Endothelial cell of umbilical vein (primary cell): ENCODE measurements around the gene SYT11. TPM values are rescaled to one million over a fixed set of nuclear protein-coding genes. Genes with fewer than 3 reads are reported as not detected.
A peak's percentile ranks its signal among the peaks of the same experiment; 100 is the strongest.
"Not testable (repeated sequence)": the region's sequence is repeated elsewhere in the genome, so short reads cannot be mapped to it uniquely, and the experiment has no call there.

Experiments used
- BruUV-seq: library from RNA; stranded (reverse); fragments of 400-500 nt; replicated peaks from 2 replicates; lab custom pipeline; 2021; lab: Mats Ljungman, UMichigan
- CTCF ChIA-PET: fragments of 300-600, 350-600 bp; sonication (Branson Sonifier 250); formaldehyde crosslinking; loops from one replicate; lab custom pipeline; 2021; ENCODE audit warnings: antibody characterized with exemption, inconsistent platforms; lab: Charles Lee
- POLR2A ChIA-PET: fragments of 300-600, 350-600 bp; sonication (Branson Sonifier 250); formaldehyde crosslinking; loops from one replicate; lab custom pipeline; 2021; ENCODE audit warnings: antibody characterized with exemption, inconsistent platforms; lab: Charles Lee
- DNase-seq: peaks from one replicate; pipeline ENCODE4 v3.0.0-alpha.2; 2011; ENCODE audit warnings: low read depth, low spot score
- FAIRE-seq: peaks from 2 replicates; lab custom pipeline; 2011; peaks lifted over from hg19 to GRCh38; lab: Jason Lieb, UNC
- H2AFZ ChIP-seq: 2 replicates; pipeline ENCODE4 v1.6.0; 2012; ENCODE audit warnings: low read depth, low read length, control low read depth, inconsistent platforms
- H3K27ac ChIP-seq: 2 replicates; pipeline ENCODE4 v1.5.1; 2011; ENCODE audit warnings: low read depth, mild to moderate bottlenecking, control low read depth, low read length, moderate library complexity; ENCODE audit not compliant: insufficient read depth
- H3K27me3 ChIP-seq, 2 experiments: 2 replicates each; pipeline versions ENCODE4 v1.6.0 to v1.6.1; 2011; ENCODE audit warnings: low read length in 2 of 2, mixed read lengths in 1 of 2; ENCODE audit not compliant: control insufficient read depth in 2 of 2, insufficient read depth in 2 of 2
- H3K36me3 ChIP-seq, 2 experiments: 2 replicates in 1 of 2; 3 replicates in 1 of 2; pipeline ENCODE4 v1.5.1; 2011; ENCODE audit warnings: low read length in 2 of 2, mild to moderate bottlenecking in 1 of 2, moderate library complexity in 1 of 2; ENCODE audit not compliant: control insufficient read depth in 2 of 2, insufficient read depth in 2 of 2; ENCODE audit errors: extremely low read depth in 1 of 2
- H3K4me1 ChIP-seq: 3 replicates; pipeline ENCODE4 v1.5.1; 2011; ENCODE audit warnings: mild to moderate bottlenecking, low read length; ENCODE audit not compliant: control insufficient read depth, insufficient read depth; ENCODE audit errors: extremely low read depth
- H3K4me2 ChIP-seq: 2 replicates; pipeline ENCODE4 v1.6.1; 2011; ENCODE audit warnings: low read length, control low read depth, mixed read lengths; ENCODE audit not compliant: insufficient read depth
- H3K4me3 ChIP-seq, 3 experiments: fragments of 200-600 bp in 1 of 3; sonication (generic), shearing (Covaris generic) in 1 of 3; replicated peaks in 1 of 3; 2 replicates each; pipeline ENCODE4 v1.5.1; 2011 to 2016; ENCODE audit warnings: control low read depth in 3 of 3, low read length in 3 of 3, mild to moderate bottlenecking in 2 of 3, inconsistent platforms in 1 of 3, low read depth in 1 of 3, moderate library complexity in 1 of 3; ENCODE audit not compliant: insufficient read depth in 1 of 3
- H3K79me2 ChIP-seq: 2 replicates; pipeline ENCODE4 v1.6.0; 2012; ENCODE audit warnings: low read length, inconsistent platforms; ENCODE audit not compliant: control insufficient read depth, insufficient read depth
- H3K9ac ChIP-seq: replicated peaks from 2 replicates; pipeline ENCODE3; 2011; ENCODE audit warnings: low read length, control low read depth; ENCODE audit not compliant: insufficient read depth; ENCODE audit errors: extremely low read depth
- H3K9me1 ChIP-seq: replicated peaks from 3 replicates; pipeline ENCODE4 v1.6.0; 2011; ENCODE audit warnings: mild to moderate bottlenecking, low read length; ENCODE audit not compliant: control insufficient read depth, insufficient read depth; ENCODE audit errors: extremely low read depth
- H3K9me3 ChIP-seq: replicated peaks from 2 replicates; pipeline ENCODE4 v1.5.1; 2012; ENCODE audit warnings: low read length, inconsistent platforms; ENCODE audit not compliant: control insufficient read depth, insufficient read depth
- H4K20me1 ChIP-seq: replicated peaks from 2 replicates; pipeline ENCODE3; 2011; ENCODE audit warnings: mild to moderate bottlenecking, low read length; ENCODE audit not compliant: control insufficient read depth, insufficient read depth; ENCODE audit errors: extremely low read depth
- EZH2 ChIP-seq: IDR thresholded peaks from 2 replicates; pipeline ENCODE4 v1.6.1; 2012; ENCODE audit warnings: borderline replicate concordance, low read depth, mild to moderate bottlenecking, moderate library complexity, low read length, inconsistent platforms; ENCODE audit not compliant: severe bottlenecking
- FOS ChIP-seq: IDR thresholded peaks from 2 replicates; pipeline ENCODE4 v1.6.1; 2011; ENCODE audit warnings: mild to moderate bottlenecking, low read length, moderate library complexity, borderline replicate concordance; ENCODE audit not compliant: insufficient read depth
- GATA2 ChIP-seq: IDR thresholded peaks from 2 replicates; pipeline ENCODE4 v1.7.0; 2011; ENCODE audit warnings: low read depth, mild to moderate bottlenecking, moderate library complexity, mixed read lengths, low read length; ENCODE audit not compliant: insufficient read length, insufficient read depth
- JUN ChIP-seq: IDR thresholded peaks from 2 replicates; pipeline ENCODE4 v1.6.1; 2011; ENCODE audit warnings: borderline replicate concordance, low read depth; ENCODE audit not compliant: insufficient read length, insufficient read depth
- MYC ChIP-seq: IDR thresholded peaks from one replicate; pipeline ENCODE4 v1.6.1; 2011; ENCODE audit warnings: mild to moderate bottlenecking, low read depth, low read length
- POLR2A ChIP-seq: IDR thresholded peaks from 2 replicates; pipeline ENCODE4 v1.6.1; 2012; ENCODE audit warnings: low read depth, mild to moderate bottlenecking, control low read depth, low read length
- POLR2AphosphoS5 ChIP-seq: IDR thresholded peaks from 2 replicates; pipeline ENCODE4 v1.6.1; 2012; ENCODE audit warnings: low read depth, mild to moderate bottlenecking, control low read depth, low read length, moderate library complexity; ENCODE audit not compliant: insufficient read depth
- dilution Hi-C: fragments of 300-500 bp; cut with MboI; formaldehyde crosslinking; loops from one replicate; pipeline ENCODE4 v1.15.0; 2019; ENCODE audit warnings: low sequenced_read_pairs; ENCODE audit not compliant: extremely low pct_ligation_motif_present
- intact Hi-C: fragments of 100-400 bp; cut with micrococcal nuclease; formaldehyde crosslinking; loops from one replicate; pipeline ENCODE4 v1.10.0; 2022
- polyA plus RNA-seq, 4 experiments: library from polyadenylated mRNA; depleted of rRNA in 3 of 4; stranded (reverse) in 3 of 4; unstranded in 1 of 4; fragments of >200 nt; gene quantifications; 2 replicates each; pipeline versions ENCODE4 v1.2.1 to v1.2.3, GENCODE V29; 2011 to 2012; ENCODE audit warnings: missing spikeins in 1 of 4
- total RNA-seq: library from RNA; stranded (reverse); gene quantifications from 2 replicates; pipeline ENCODE4 v1.2.3, GENCODE V29; 2021
- TF ChIP-seq, protein P1 (sequence below), 2 donors: IDR thresholded peaks; 1 replicate in 1 of 2; 2 replicates in 1 of 2; pipeline ENCODE4 v1.5.1; 2011; ENCODE audit warnings: low read length in 2 of 2, mild to moderate bottlenecking in 2 of 2, moderate library complexity in 2 of 2, control low read depth in 1 of 2, inconsistent platforms in 1 of 2, low read depth in 1 of 2; ENCODE audit not compliant: insufficient read depth in 1 of 2; ENCODE audit errors: extremely low read depth in 1 of 2
- TF ChIP-seq, protein P2 (sequence below): IDR thresholded peaks from 2 replicates; pipeline ENCODE4 v1.6.1; 2011; ENCODE audit not compliant: insufficient read depth, insufficient read length

The SYT11 gene
- total and polyA plus RNA-seq, 2 donors (not counting 3 experiments of a cell fraction or from before 2014, with no cell fraction given), result 28.2 to 36.5 TPM

DNA sequence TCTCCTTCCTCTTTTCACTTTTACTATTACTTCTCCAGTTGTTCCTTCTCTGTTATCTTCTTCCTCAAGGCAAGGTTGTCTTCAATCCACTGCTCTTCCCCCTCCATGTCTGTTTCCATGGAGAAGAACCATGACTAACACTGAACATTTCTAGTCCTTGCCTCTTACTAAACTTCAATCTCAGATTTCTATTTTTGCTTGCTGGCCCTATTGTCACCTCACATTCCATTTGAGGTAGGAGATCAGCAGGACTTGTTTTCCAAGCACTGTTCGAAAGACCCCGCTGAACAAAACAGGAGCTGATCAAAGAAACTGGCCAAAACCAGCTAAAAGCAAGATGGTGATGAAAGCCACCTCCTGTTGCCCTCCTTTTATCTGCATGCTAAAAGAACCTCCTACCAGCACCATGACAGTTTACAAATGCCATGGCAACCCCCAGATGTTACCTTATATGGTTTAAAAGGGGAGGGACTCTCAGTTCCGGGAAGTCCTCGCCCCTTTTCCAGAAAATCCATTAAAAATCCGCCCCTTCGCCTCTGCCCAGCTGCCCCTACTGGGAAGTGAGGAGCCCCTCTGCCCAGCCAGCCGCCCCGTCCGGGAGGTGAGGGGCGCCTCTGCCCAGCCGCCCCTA is 25.0 kb upstream of the SYT11 start:
- H3K4me2 ChIP-seq, result no peak overlapping the region
- H3K9ac ChIP-seq, result no peak overlapping the region
- no peaks in the 10 kb centered on the region for H3K4me1 ChIP-seq
- DNase-seq, result peak; percentile 30
- no peaks in the 10 kb centered on the region for H3K27me3 ChIP-seq
- CTCF ChIA-PET, result no interaction called here
- peaks cover 0 to 3% of the 10 kb centered on the region in 2 experiments for H3K36me3 ChIP-seq
- TF ChIP-seq, protein P1, sequence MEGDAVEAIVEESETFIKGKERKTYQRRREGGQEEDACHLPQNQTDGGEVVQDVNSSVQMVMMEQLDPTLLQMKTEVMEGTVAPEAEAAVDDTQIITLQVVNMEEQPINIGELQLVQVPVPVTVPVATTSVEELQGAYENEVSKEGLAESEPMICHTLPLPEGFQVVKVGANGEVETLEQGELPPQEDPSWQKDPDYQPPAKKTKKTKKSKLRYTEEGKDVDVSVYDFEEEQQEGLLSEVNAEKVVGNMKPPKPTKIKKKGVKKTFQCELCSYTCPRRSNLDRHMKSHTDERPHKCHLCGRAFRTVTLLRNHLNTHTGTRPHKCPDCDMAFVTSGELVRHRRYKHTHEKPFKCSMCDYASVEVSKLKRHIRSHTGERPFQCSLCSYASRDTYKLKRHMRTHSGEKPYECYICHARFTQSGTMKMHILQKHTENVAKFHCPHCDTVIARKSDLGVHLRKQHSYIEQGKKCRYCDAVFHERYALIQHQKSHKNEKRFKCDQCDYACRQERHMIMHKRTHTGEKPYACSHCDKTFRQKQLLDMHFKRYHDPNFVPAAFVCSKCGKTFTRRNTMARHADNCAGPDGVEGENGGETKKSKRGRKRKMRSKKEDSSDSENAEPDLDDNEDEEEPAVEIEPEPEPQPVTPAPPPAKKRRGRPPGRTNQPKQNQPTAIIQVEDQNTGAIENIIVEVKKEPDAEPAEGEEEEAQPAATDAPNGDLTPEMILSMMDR (IDR thresholded peaks at IDR 0.05; ENCODE audit: extremely low read depth in 1 of 2, insufficient read depth in 1 of 2, low read depth in 1 of 2, low read length in 2 of 2), result no peak
- TF ChIP-seq, protein P2, sequence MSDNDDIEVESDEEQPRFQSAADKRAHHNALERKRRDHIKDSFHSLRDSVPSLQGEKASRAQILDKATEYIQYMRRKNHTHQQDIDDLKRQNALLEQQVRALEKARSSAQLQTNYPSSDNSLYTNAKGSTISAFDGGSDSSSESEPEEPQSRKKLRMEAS, result no peak
- TF ChIP-seq EZH2 (no peak), FOS (no peak), MYC (no peak), GATA2 (no peak), POLR2AphosphoS5 (no peak), JUN (no peak), POLR2A (no peak)
- no peaks in the 10 kb centered on the region for H3K9me3 ChIP-seq
- H3K4me3 ChIP-seq, result no peak overlapping the region
- POLR2A ChIA-PET, result no interaction called here
- intact Hi-C loops (no loop called here), dilution Hi-C loops (no loop called here)
- H4K20me1 ChIP-seq, result no peaks in the 10 kb centered on the region
- no peak for FAIRE-seq
- H3K79me2 ChIP-seq, result peaks cover 4% of the 10 kb centered on the region
- no peaks in the 10 kb centered on the region for H3K9me1 ChIP-seq
- no peak overlapping the region for H3K27ac ChIP-seq
- no peak overlapping the region for H2AFZ ChIP-seq
- no TSS peak for BruUV-seq

DNA sequence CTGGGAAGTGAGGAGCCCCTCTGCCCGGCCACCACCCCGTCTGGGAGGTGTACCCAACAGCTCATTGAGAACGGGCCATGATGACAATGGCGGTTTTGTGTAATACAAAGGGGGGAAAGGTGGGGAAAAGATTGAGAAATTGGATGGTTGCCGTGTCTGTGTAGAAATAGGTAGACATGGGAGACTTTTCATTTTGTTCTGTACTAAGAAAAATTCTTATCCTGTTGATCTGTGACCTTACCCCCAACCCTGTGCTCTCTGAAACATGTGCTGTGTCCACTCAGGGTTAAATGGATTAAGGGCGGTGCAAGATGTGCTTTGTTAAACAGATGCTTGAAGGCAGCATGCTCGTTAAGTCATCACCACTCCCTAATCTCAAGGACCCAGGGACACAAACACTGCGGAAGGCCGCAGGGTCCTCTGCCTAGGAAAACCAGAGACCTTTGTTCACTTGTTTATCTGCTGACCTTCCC is 24.4 kb upstream of the SYT11 start:
- intact Hi-C loops, result not testable (repeated sequence)

More for the DNA sequence above, 24.4 kb upstream of the SYT11 start:
- H3K4me2 ChIP-seq, H3K4me1 ChIP-seq, H3K9me3 ChIP-seq, POLR2A ChIA-PET, H4K20me1 ChIP-seq, H3K27me3 ChIP-seq, H3K79me2 ChIP-seq, H3K9ac ChIP-seq, H3K27ac ChIP-seq, H3K36me3 ChIP-seq, CTCF ChIA-PET, BruUV-seq, H2AFZ ChIP-seq, FAIRE-seq, dilution Hi-C loops, H3K9me1 ChIP-seq, H3K4me3 ChIP-seq, DNase-seq: not testable (repeated sequence)
